WTC11 (cell line): ENCODE measurements around the gene KCNT1. TPM values are rescaled to one million over a fixed set of nuclear protein-coding genes. Genes with fewer than 3 reads are reported as not detected.

Experiments
- ATAC-seq: fragments of 200-7000 bp; cut with Tn5 transposase; 2 replicates; pipeline ENCODE4 v1.10.0; 2021; ENCODE audit warnings: mild to moderate bottlenecking, moderate library complexity
- CTCF ChIA-PET: fragments of 300-600 bp; sonication (Branson Sonifier 250); formaldehyde crosslinking; loops from one replicate; lab custom pipeline; 2021; ENCODE audit warnings: antibody characterized with exemption; lab: Charles Lee
- POLR2A ChIA-PET: fragments of 350-600 bp; sonication (Branson Sonifier 250); formaldehyde crosslinking; loops from one replicate; lab custom pipeline; 2021; ENCODE audit warnings: antibody characterized with exemption; lab: Charles Lee
- DNase-seq: peaks from one replicate; pipeline ENCODE4 v3.0.0; 2021; ENCODE audit warnings: low spot score
- H3K27ac Mint-ChIP-seq: 2 replicates; pipeline ENCODE4 v1.8.0; 2021; ENCODE audit warnings: mixed read lengths
- H3K27me3 Mint-ChIP-seq: 2 replicates; pipeline ENCODE4 v1.8.0; 2021; ENCODE audit warnings: low read depth, mild to moderate bottlenecking, moderate library complexity, mixed read lengths
- H3K36me3 Mint-ChIP-seq: 2 replicates; pipeline ENCODE4 v1.8.0; 2021; ENCODE audit warnings: mixed read lengths
- H3K4me1 Mint-ChIP-seq: 2 replicates; pipeline ENCODE4 v1.8.0; 2022; ENCODE audit warnings: mixed read lengths
- H3K4me3 Mint-ChIP-seq: 2 replicates; pipeline ENCODE4 v1.8.0; 2021; ENCODE audit warnings: mild to moderate bottlenecking, moderate library complexity, mixed read lengths
- H3K9me3 Mint-ChIP-seq: 2 replicates; pipeline ENCODE4 v1.8.0; 2021; ENCODE audit warnings: mixed read lengths
- ATF1 ChIP-seq: sonication (generic); formaldehyde crosslinking; IDR thresholded peaks from 2 replicates; pipeline ENCODE4 v1.8.1; 2023; ENCODE audit warnings: mild to moderate bottlenecking, moderate library complexity, missing genetic modification reagents
- CBFB ChIP-seq: sonication (generic); formaldehyde crosslinking; IDR thresholded peaks from 2 replicates; pipeline ENCODE4 v1.8.1; 2022; ENCODE audit warnings: mild to moderate bottlenecking, low read depth, missing genetic modification reagents
- GABPB1 ChIP-seq: sonication (generic); formaldehyde crosslinking; IDR thresholded peaks from 2 replicates; pipeline ENCODE4 v1.8.1; 2023; ENCODE audit warnings: mild to moderate bottlenecking, missing genetic modification reagents
- HMGXB4 ChIP-seq: sonication (generic); formaldehyde crosslinking; IDR thresholded peaks from 2 replicates; pipeline ENCODE4 v1.8.1; 2023; ENCODE audit warnings: mild to moderate bottlenecking, moderate library complexity, missing genetic modification reagents
- JUN ChIP-seq: sonication (generic); formaldehyde crosslinking; IDR thresholded peaks from 2 replicates; pipeline ENCODE4 v1.8.0; 2023; ENCODE audit warnings: mild to moderate bottlenecking, missing genetic modification reagents
- MLX ChIP-seq: sonication (generic); formaldehyde crosslinking; IDR thresholded peaks from 2 replicates; pipeline ENCODE4 v1.8.1; 2023; ENCODE audit warnings: mild to moderate bottlenecking, missing genetic modification reagents, moderate library complexity
- NFYB ChIP-seq: sonication (generic); formaldehyde crosslinking; conservative IDR thresholded peaks from 2 replicates; pipeline ENCODE4 v1.8.0; 2022; ENCODE audit warnings: low read depth, missing genetic modification reagents
- RELA ChIP-seq: sonication (generic); formaldehyde crosslinking; IDR thresholded peaks from 2 replicates; pipeline ENCODE4 v1.8.1; 2022; ENCODE audit warnings: missing genetic modification reagents, mild to moderate bottlenecking, borderline replicate concordance
- RORB ChIP-seq: fragments of 250-450 bp; sonication (Bioruptor Pico); IDR thresholded peaks from 2 replicates; pipeline ENCODE4 v1.9.0; 2021; ENCODE audit warnings: mild to moderate bottlenecking
- USF1 ChIP-seq: sonication (generic); formaldehyde crosslinking; IDR thresholded peaks from 2 replicates; pipeline ENCODE4 v1.8.0; 2022; ENCODE audit warnings: mild to moderate bottlenecking, missing genetic modification reagents
- ZBTB21 ChIP-seq: sonication (generic); formaldehyde crosslinking; IDR thresholded peaks from 2 replicates; pipeline ENCODE4 v1.8.1; 2023; ENCODE audit warnings: mild to moderate bottlenecking, missing genetic modification reagents, borderline replicate concordance
- ZNF396 ChIP-seq: fragments of 250-450 bp; sonication (Bioruptor Pico); IDR thresholded peaks from 2 replicates; pipeline ENCODE4 v1.8.0; 2021; ENCODE audit warnings: mild to moderate bottlenecking, moderate library complexity, borderline replicate concordance
- total RNA-seq: library from RNA; stranded (reverse); gene quantifications from 3 replicates; pipeline ENCODE4 v1.2.3, GENCODE V29; 2021
- TF ChIP-seq, protein P1 (sequence below): sonication (generic); formaldehyde crosslinking; IDR thresholded peaks from 2 replicates; pipeline ENCODE4 v1.8.0; 2022; ENCODE audit warnings: mild to moderate bottlenecking, missing genetic modification reagents
- TF ChIP-seq, protein P2 (sequence below): sonication (generic); formaldehyde crosslinking; IDR thresholded peaks from 2 replicates; pipeline ENCODE4 v1.8.1; 2022; ENCODE audit warnings: missing genetic modification reagents, borderline replicate concordance
- TF ChIP-seq, protein P3 (sequence below): fragments of 250-450 bp; sonication (Bioruptor Pico); IDR thresholded peaks from 2 replicates; pipeline ENCODE4 v1.8.0; 2021; ENCODE audit warnings: mild to moderate bottlenecking
- TF ChIP-seq, protein P4 (sequence below): sonication (generic); formaldehyde crosslinking; conservative IDR thresholded peaks from 2 replicates; pipeline ENCODE4 v1.8.1; 2022; ENCODE audit warnings: mild to moderate bottlenecking, missing genetic modification reagents
- TF ChIP-seq, protein P5 (sequence below): sonication (generic); formaldehyde crosslinking; IDR thresholded peaks from 2 replicates; pipeline ENCODE4 v1.8.0; 2023; ENCODE audit warnings: missing genetic modification reagents, mild to moderate bottlenecking, borderline replicate concordance

Gene KCNT1
- total RNA-seq, 1 experiment from 2014 or later = 0.13 TPM

- Mint-ChIP-seq H3K36me3 (peaks cover 24% of the 10 kb centered on the region), H3K4me3 (no peak overlapping the region), H3K9me3 (peaks cover 6% of the 10 kb centered on the region; the same call in 1 of the 2 replicates), H3K4me1 (no peaks in the 10 kb centered on the region), H3K27ac (no peak overlapping the region), H3K27me3 (no peaks in the 10 kb centered on the region)
- ChIA-PET CTCF (no interaction called here), POLR2A (no interaction called here)
- DNase-seq = no peak
- ATAC-seq = no peak
- TF ChIP-seq MLX (CRISPR knock-in tag) (no peak), JUN (CRISPR knock-in tag) (no peak), ZBTB21 (CRISPR knock-in tag) (no peak), GABPB1 (CRISPR knock-in tag) (no peak), NFYB (no peak), RORB (CRISPR knock-in tag) (no peak), USF1 (CRISPR knock-in tag) (no peak), HMGXB4 (CRISPR knock-in tag) (no peak), ZNF396 (CRISPR knock-in tag) (no peak), RELA (no peak), ATF1 (no peak), CBFB (CRISPR knock-in tag) (no peak)
- TF ChIP-seq, protein P1, sequence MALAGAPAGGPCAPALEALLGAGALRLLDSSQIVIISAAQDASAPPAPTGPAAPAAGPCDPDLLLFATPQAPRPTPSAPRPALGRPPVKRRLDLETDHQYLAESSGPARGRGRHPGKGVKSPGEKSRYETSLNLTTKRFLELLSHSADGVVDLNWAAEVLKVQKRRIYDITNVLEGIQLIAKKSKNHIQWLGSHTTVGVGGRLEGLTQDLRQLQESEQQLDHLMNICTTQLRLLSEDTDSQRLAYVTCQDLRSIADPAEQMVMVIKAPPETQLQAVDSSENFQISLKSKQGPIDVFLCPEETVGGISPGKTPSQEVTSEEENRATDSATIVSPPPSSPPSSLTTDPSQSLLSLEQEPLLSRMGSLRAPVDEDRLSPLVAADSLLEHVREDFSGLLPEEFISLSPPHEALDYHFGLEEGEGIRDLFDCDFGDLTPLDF (CRISPR knock-in tag) = no peak
- TF ChIP-seq, protein P2, sequence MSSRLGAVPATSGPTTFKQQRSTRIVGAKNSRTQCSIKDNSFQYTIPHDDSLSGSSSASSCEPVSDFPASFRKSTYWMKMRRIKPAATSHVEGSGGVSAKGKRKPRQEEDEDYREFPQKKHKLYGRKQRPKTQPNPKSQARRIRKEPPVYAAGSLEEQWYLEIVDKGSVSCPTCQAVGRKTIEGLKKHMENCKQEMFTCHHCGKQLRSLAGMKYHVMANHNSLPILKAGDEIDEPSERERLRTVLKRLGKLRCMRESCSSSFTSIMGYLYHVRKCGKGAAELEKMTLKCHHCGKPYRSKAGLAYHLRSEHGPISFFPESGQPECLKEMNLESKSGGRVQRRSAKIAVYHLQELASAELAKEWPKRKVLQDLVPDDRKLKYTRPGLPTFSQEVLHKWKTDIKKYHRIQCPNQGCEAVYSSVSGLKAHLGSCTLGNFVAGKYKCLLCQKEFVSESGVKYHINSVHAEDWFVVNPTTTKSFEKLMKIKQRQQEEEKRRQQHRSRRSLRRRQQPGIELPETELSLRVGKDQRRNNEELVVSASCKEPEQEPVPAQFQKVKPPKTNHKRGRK (CRISPR knock-in tag) = no peak
- TF ChIP-seq, protein P3, sequence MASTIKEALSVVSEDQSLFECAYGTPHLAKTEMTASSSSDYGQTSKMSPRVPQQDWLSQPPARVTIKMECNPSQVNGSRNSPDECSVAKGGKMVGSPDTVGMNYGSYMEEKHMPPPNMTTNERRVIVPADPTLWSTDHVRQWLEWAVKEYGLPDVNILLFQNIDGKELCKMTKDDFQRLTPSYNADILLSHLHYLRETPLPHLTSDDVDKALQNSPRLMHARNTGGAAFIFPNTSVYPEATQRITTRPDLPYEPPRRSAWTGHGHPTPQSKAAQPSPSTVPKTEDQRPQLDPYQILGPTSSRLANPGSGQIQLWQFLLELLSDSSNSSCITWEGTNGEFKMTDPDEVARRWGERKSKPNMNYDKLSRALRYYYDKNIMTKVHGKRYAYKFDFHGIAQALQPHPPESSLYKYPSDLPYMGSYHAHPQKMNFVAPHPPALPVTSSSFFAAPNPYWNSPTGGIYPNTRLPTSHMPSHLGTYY (CRISPR knock-in tag) = no peak
- TF ChIP-seq, protein P4, sequence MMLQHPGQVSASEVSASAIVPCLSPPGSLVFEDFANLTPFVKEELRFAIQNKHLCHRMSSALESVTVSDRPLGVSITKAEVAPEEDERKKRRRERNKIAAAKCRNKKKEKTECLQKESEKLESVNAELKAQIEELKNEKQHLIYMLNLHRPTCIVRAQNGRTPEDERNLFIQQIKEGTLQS (CRISPR knock-in tag) = no peak
- TF ChIP-seq, protein P5, sequence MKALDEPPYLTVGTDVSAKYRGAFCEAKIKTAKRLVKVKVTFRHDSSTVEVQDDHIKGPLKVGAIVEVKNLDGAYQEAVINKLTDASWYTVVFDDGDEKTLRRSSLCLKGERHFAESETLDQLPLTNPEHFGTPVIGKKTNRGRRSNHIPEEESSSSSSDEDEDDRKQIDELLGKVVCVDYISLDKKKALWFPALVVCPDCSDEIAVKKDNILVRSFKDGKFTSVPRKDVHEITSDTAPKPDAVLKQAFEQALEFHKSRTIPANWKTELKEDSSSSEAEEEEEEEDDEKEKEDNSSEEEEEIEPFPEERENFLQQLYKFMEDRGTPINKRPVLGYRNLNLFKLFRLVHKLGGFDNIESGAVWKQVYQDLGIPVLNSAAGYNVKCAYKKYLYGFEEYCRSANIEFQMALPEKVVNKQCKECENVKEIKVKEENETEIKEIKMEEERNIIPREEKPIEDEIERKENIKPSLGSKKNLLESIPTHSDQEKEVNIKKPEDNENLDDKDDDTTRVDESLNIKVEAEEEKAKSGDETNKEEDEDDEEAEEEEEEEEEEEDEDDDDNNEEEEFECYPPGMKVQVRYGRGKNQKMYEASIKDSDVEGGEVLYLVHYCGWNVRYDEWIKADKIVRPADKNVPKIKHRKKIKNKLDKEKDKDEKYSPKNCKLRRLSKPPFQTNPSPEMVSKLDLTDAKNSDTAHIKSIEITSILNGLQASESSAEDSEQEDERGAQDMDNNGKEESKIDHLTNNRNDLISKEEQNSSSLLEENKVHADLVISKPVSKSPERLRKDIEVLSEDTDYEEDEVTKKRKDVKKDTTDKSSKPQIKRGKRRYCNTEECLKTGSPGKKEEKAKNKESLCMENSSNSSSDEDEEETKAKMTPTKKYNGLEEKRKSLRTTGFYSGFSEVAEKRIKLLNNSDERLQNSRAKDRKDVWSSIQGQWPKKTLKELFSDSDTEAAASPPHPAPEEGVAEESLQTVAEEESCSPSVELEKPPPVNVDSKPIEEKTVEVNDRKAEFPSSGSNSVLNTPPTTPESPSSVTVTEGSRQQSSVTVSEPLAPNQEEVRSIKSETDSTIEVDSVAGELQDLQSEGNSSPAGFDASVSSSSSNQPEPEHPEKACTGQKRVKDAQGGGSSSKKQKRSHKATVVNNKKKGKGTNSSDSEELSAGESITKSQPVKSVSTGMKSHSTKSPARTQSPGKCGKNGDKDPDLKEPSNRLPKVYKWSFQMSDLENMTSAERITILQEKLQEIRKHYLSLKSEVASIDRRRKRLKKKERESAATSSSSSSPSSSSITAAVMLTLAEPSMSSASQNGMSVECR (CRISPR knock-in tag) = no peak
These were observed 128.5 kb downstream of the KCNT1 start for GRCh38 chr9:135830496-135830895.
